Urothelium cell line (cell line): Measurements from ENCODE around the gene RPS28.

Experiments
- DNase-seq: peaks from one replicate; pipeline ENCODE4 v3.0.0; 2011; ENCODE audit warnings: low spot score, mixed read lengths
- FAIRE-seq: peaks from 2 replicates; lab custom pipeline; 2011; peaks lifted over from hg19 to GRCh38; lab: Jason Lieb, UNC

The RPS28 gene

DNA sequence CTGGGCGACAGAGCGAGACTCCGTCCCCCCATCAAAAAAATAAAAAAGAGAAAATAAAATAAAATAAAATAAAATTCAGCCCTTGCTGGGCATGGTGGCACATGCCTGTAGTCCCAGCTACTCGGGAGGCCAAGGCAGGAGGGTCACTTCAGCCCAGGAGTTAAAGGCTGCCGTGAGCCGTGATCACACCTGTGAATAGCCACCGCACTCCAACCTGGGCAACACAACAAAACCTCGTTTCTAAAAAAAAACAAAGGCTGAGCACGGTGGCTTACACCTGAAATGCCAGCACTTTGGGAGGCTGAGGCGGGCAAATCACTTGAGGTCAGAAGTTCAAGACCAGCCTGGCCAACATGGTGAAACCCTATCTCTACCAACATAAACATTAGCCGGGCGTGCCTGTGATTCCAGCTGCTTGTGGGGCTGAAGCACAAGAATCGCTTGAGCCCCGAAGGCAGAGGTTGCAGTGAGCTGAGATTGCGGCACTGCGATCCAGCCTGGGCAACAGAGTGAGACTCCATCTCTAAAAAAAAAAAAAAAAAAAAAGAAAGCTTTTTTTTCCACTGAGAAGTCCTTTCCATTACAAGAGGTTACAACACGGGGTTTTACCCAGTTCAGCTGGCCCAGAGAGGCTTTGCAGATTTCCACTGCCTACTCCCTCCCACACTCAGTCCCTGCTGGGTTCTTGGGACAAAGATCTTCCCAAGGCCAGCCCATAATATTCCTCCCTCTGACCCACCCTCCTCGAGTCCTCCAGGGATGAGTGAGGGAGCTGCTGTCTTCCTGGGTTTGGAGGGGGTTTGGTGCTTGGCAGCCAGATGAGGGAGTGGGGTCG, 49.1 kb downstream of the RPS28 start:
- no peak for FAIRE-seq
- no peak for DNase-seq

DNA sequence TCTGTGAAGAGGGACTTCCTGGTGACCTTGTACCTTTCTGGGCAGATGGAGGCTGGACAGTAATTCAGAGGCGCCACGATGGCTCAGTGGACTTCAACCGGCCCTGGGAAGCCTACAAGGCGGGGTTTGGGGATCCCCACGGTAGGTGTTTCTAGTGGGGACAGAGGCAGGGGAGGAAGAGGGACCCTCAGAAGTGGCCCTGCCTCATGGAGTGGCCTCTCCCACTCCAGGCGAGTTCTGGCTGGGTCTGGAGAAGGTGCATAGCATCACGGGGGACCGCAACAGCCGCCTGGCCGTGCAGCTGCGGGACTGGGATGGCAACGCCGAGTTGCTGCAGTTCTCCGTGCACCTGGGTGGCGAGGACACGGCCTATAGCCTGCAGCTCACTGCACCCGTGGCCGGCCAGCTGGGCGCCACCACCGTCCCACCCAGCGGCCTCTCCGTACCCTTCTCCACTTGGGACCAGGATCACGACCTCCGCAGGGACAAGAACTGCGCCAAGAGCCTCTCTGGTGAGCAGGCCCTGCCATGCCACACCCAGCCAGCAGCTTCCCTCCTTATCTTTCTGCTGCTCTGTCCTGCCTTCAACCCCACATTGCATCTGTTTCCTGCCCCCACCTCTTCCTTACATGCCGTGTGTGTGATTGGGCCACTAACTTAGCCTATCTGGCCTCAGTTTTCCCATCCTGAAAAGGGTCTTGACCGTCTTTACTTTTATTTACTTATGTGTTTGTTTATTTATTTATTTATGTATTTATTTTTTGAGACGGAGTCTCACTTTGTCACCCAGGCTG, 49.9 kb downstream of the RPS28 start:
- FAIRE-seq (no peak), DNase-seq (no peak)
